GM18909 (cell line): Measurements from ENCODE around the gene CDH2.
"Not testable (repeated sequence)": the region's sequence is repeated elsewhere in the genome, so short reads cannot be mapped to it uniquely, and the experiment has no call there.

Source experiments
- ATAC-seq: cut with Tn5 transposase; IDR thresholded peaks from one replicate; pipeline ENCODE4 v1.9.1; 2021; ENCODE audit warnings: mild to moderate bottlenecking; ENCODE audit not compliant: unreplicated experiment, poor library complexity

Gene CDH2

DNA sequence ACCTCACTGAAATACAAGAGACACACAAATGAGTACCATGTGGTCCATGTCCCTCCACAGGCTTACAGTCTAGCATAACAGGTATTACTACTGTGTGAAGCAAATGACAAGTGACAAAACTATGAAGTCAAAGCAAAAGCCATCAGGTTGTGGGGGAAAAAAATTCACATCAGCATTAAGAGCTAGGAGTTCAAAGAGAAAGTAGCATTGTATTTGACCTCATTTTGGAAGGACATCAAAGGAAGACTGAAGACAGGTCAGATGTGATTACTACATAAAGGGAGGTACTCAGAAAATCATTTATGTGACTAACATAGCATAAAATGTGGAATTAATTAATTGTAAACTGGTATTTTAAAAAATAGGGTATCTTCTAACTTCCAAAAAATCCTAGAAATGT is 224.2 kb downstream of the CDH2 start:
- no peak for ATAC-seq

GRCh38 chr18:27950648-27951228 is 226.2 kb downstream of the CDH2 start:
- no peak for ATAC-seq

DNA sequence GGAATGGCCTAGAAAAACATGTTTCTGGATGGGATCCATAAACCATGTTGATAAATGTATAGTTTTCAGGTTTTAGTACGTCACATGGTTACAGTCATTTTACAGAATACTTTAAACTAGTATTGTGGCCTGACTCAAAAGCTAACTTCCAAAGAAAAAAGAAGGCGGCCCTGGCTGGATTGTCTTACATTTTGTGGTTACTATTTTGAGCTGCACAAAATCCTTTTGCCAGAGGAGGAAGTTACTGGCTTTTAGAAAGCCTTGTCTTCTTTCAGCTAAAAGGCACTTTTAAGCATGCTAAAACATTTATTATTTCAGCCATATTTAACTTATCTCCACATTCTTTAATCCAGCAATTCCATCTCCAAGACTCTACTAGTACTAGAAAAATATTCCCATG is 227.9 kb downstream of the CDH2 start:
- ATAC-seq, result no peak

GRCh38 chr18:27942706-27943105 is 234.2 kb downstream of the CDH2 start:
- no peak for ATAC-seq

DNA sequence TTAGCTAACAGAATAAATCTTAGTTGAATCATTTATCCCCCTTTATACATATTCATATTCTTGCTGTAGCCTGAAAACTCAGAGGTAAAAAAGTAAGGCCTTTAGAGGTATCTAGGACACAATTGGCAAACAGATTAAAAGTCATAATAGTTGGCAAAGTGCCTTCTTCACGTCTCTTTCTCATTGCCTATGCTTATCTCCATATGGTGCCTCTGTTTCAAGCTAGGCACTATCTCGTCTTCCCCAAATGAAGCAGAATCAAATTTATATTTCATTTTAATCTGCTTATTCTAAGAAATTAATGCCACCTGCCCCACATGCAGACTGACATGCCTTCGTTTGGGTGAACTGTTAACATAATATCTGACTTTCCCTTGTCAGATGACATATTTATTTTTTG is 245.4 kb downstream of the CDH2 start:
- no peak for ATAC-seq

GRCh38 chr18:27922780-27923179 is 254.2 kb downstream of the CDH2 start:
- ATAC-seq, result no peak

GRCh38 chr18:27921904-27922751 is 254.8 kb downstream of the CDH2 start:
- ATAC-seq, result no peak

DNA sequence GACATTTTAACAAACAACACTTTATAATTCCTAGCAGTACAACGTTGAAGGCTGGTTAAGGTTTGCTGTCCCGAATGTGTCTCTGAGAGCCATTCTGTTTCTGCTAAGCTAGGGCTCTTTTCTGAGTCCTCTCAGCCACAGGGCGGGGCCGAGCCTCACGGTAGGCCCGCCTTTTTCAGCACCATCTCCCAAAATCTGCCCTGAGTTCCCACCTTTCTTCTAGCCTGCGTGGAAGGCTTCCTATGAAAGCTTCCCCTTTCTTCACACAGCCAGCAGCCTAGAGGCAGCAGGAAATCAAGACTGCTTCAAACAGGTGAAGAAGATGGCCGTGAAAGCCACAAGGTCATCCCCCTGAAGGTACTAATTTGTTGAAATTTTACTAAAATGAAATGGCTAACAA is 255.5 kb downstream of the CDH2 start:
- no peak for ATAC-seq

DNA sequence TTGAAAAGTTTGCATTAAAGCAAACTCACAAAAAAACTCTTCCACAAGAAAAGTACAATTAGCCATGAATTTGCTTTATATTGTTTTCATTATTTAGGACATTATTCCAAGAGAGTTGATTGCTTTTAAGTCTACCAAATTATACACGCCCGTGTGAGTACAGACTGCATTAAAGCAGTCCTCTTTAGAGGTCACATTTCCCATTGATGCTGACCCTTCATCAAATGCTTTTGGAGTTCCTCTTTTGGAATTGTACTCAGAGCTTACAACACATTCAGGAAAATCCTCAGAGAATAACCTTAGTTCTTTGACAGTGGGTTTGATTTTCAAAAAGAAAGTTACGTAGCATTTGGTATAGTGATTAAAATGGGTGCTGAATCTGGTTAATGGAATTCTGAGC is 256.1 kb downstream of the CDH2 start:
- no peak for ATAC-seq

DNA sequence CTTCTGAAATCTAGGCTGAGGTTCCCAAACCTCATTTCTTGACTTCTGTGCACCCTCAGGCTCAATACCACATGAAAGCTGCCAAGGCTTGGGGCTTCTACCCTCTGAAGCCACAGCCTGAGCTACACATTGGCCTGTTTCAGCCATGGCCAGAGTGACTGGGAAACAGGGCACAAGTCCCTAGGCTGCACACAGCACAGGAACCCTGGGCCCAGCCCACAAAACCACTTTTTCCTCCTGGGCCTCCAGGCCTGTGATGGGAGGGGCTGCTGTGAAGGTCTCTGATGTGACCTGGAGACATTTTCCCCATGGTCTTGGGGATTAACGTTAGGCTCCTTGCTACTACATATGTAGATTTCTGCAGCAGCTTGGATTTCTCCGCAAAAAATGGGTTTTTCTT is 270.7 kb downstream of the CDH2 start:
- not testable (repeated sequence) for ATAC-seq

DNA sequence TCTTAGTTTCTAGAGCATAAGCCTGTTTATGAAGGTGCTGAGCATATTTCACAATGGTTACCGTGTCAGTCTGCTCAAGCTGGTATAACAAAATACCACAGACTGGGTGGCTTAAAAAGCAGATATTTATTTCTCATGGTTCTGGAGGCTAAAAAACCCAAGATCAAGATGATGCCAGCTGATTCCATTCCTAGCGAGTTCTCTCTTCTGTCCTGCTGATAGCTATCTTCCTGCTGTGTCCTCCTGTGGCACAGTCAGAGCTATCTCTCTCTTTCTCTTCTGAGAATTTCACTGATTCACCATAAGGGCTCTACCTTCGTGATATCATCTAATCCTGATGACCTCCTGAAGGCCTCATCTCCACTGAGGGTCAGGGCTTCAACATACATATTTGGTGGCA is 273.0 kb downstream of the CDH2 start:
- ATAC-seq, result no peak

- ATAC-seq, result no peak
Measured at GRCh38 chr18:27901424-27902226, 275.3 kb downstream of the CDH2 start.
